DND-41 (cell line): Measurements from ENCODE around the gene NELFE.
"Not testable (repeated sequence)": the region's sequence is repeated elsewhere in the genome, so short reads cannot be mapped to it uniquely, and the experiment has no call there.

Experiments used
- ATAC-seq: fragments of 200-7000 bp; cut with Tn5 transposase; 3 replicates; pipeline ENCODE4 v1.9.1; 2021; ENCODE audit warnings: low read depth; ENCODE audit not compliant: insufficient read depth
- DNase-seq: peaks from one replicate; pipeline ENCODE4 v3.0.0-alpha.2; 2020
- H2AFZ ChIP-seq: 2 replicates; pipeline ENCODE4 v1.6.0; 2012; ENCODE audit warnings: low read depth, low read length
- H3K27ac ChIP-seq: 2 replicates; pipeline ENCODE4 v1.5.1; 2012; ENCODE audit warnings: low read length, inconsistent platforms
- H3K27me3 ChIP-seq: fragments of 200-600 bp; sonication (generic); 2 replicates; pipeline ENCODE4 v1.6.0; 2012; ENCODE audit warnings: low read length, mild to moderate bottlenecking, inconsistent platforms; ENCODE audit not compliant: insufficient read depth, poor library complexity
- H3K36me3 ChIP-seq: 2 replicates; pipeline ENCODE4 v1.5.1; 2012; ENCODE audit warnings: low read length, inconsistent platforms; ENCODE audit not compliant: insufficient read depth
- H3K4me1 ChIP-seq: 2 replicates; pipeline ENCODE4 v1.5.1; 2012; ENCODE audit warnings: mild to moderate bottlenecking, low read length; ENCODE audit not compliant: insufficient read depth
- H3K4me2 ChIP-seq: 2 replicates; pipeline ENCODE4 v1.6.0; 2012; ENCODE audit warnings: mild to moderate bottlenecking, moderate library complexity, low read length, inconsistent platforms; ENCODE audit not compliant: insufficient read depth
- H3K4me3 ChIP-seq, 2 experiments: fragments of 200-600 bp in 1 of 2; shearing (Covaris generic) in 1 of 2; 2 replicates each; pipeline ENCODE4 v1.5.1; 2012 to 2016; ENCODE audit warnings: inconsistent platforms in 2 of 2, low read length in 2 of 2, mild to moderate bottlenecking in 2 of 2, low read depth in 1 of 2, moderate library complexity in 1 of 2
- H3K79me2 ChIP-seq: 2 replicates; pipeline ENCODE4 v1.6.0; 2012; ENCODE audit warnings: low read length, inconsistent platforms; ENCODE audit not compliant: insufficient read depth
- H3K9ac ChIP-seq: 2 replicates; pipeline ENCODE4 v1.6.0; 2012; ENCODE audit warnings: low read depth, mild to moderate bottlenecking, inconsistent platforms, low read length, moderate library complexity
- H3K9me3 ChIP-seq: 2 replicates; pipeline ENCODE4 v1.5.1; 2012; ENCODE audit warnings: low read length, moderate library complexity, mild to moderate bottlenecking, inconsistent platforms; ENCODE audit not compliant: insufficient read depth, severe bottlenecking
- H4K20me1 ChIP-seq: 2 replicates; pipeline ENCODE4 v1.6.0; 2012; ENCODE audit warnings: low read length; ENCODE audit not compliant: insufficient read depth

Gene NELFE

GRCh38 chr6:32003301-32003700 lies 44.5 kb upstream of the NELFE start:
- ATAC-seq, H3K9ac ChIP-seq, H3K4me1 ChIP-seq, H3K9me3 ChIP-seq, H3K36me3 ChIP-seq, DNase-seq, H2AFZ ChIP-seq, H3K27me3 ChIP-seq, H4K20me1 ChIP-seq, H3K4me3 ChIP-seq, H3K27ac ChIP-seq, H3K79me2 ChIP-seq, H3K4me2 ChIP-seq: not testable (repeated sequence)

GRCh38 chr6:32002546-32003268 lies 43.9 kb upstream of the NELFE start:
- not testable (repeated sequence) for H3K9me3 ChIP-seq, H3K27ac ChIP-seq, H3K4me3 ChIP-seq, H2AFZ ChIP-seq, ATAC-seq, H3K36me3 ChIP-seq, DNase-seq, H3K4me1 ChIP-seq, H3K9ac ChIP-seq, H3K4me2 ChIP-seq, H3K27me3 ChIP-seq, H4K20me1 ChIP-seq, H3K79me2 ChIP-seq

GRCh38 chr6:31996385-31996784 lies 37.6 kb upstream of the NELFE start:
- not testable (repeated sequence) for H3K9me3 ChIP-seq, H2AFZ ChIP-seq, H3K36me3 ChIP-seq, H3K27me3 ChIP-seq, ATAC-seq, H3K4me1 ChIP-seq, DNase-seq, H4K20me1 ChIP-seq, H3K27ac ChIP-seq, H3K4me3 ChIP-seq, H3K79me2 ChIP-seq, H3K4me2 ChIP-seq, H3K9ac ChIP-seq

GRCh38 chr6:31994421-31994820 lies 35.6 kb upstream of the NELFE start:
- H3K79me2 ChIP-seq, H3K4me1 ChIP-seq, H3K9me3 ChIP-seq, DNase-seq, H3K4me3 ChIP-seq, ATAC-seq, H3K27me3 ChIP-seq, H2AFZ ChIP-seq, H3K27ac ChIP-seq, H3K9ac ChIP-seq, H3K36me3 ChIP-seq, H3K4me2 ChIP-seq, H4K20me1 ChIP-seq: not testable (repeated sequence)

GRCh38 chr6:31989363-31989762 lies 30.6 kb upstream of the NELFE start:
- H3K4me3 ChIP-seq, H3K4me2 ChIP-seq, ATAC-seq, H3K9me3 ChIP-seq, H4K20me1 ChIP-seq, H2AFZ ChIP-seq, H3K27ac ChIP-seq, H3K36me3 ChIP-seq, H3K4me1 ChIP-seq, DNase-seq, H3K27me3 ChIP-seq, H3K9ac ChIP-seq, H3K79me2 ChIP-seq: not testable (repeated sequence)

GRCh38 chr6:31981744-31982143 lies 23.0 kb upstream of the NELFE start, which contains the start of gene C4A:
Gene C4A (plus strand): TSS chr6:31982057. CDS start chr6:31982108, 51 bp downstream.
- not testable (repeated sequence) for H3K79me2 ChIP-seq, H3K27ac ChIP-seq, H3K36me3 ChIP-seq, H3K27me3 ChIP-seq, H3K4me2 ChIP-seq, H3K9ac ChIP-seq, DNase-seq, H4K20me1 ChIP-seq, H3K4me1 ChIP-seq, H3K9me3 ChIP-seq, ATAC-seq, H2AFZ ChIP-seq, H3K4me3 ChIP-seq

- H3K9ac ChIP-seq, H3K36me3 ChIP-seq, H3K4me2 ChIP-seq, H3K4me1 ChIP-seq, DNase-seq, H4K20me1 ChIP-seq, H3K9me3 ChIP-seq, ATAC-seq, H3K4me3 ChIP-seq, H2AFZ ChIP-seq, H3K27ac ChIP-seq, H3K27me3 ChIP-seq, H3K79me2 ChIP-seq: not testable (repeated sequence)
These were observed 22.2 kb upstream of the NELFE start for GRCh38 chr6:31980998-31981397.

GRCh38 chr6:31980195-31980876 lies 21.6 kb upstream of the NELFE start:
- not testable (repeated sequence) for H4K20me1 ChIP-seq, H3K27me3 ChIP-seq, H3K9ac ChIP-seq

More at GRCh38 chr6:31980195-31980876, 21.6 kb upstream of the NELFE start:
- not testable (repeated sequence) for H3K36me3 ChIP-seq, ATAC-seq, H3K4me1 ChIP-seq, H3K4me2 ChIP-seq, DNase-seq, H3K27ac ChIP-seq, H2AFZ ChIP-seq, H3K9me3 ChIP-seq, H3K79me2 ChIP-seq, H3K4me3 ChIP-seq
